WTC11 (cell line): ENCODE data around the gene AFG3L2.

Experiments used
- CDX4 ChIP-seq: fragments of 250-450 bp; sonication (Bioruptor Pico); IDR thresholded peaks from 2 replicates; pipeline ENCODE4 v1.9.0; 2021; ENCODE audit warnings: moderate library complexity, mild to moderate bottlenecking, inconsistent platforms, borderline replicate concordance
- CREB1 ChIP-seq: sonication (generic); formaldehyde crosslinking; IDR thresholded peaks from 2 replicates; pipeline ENCODE4 v1.8.0; 2023; ENCODE audit warnings: mild to moderate bottlenecking, missing genetic modification reagents
- CTCF ChIP-seq: fragments of 200-600 bp; IDR thresholded peaks from 2 replicates; pipeline ENCODE4 v1.8.0; 2022; ENCODE audit warnings: antibody characterized with exemption
- FOXJ3 ChIP-seq: sonication (generic); formaldehyde crosslinking; IDR thresholded peaks from 2 replicates; pipeline ENCODE4 v1.9.0; 2021; ENCODE audit warnings: missing genetic modification reagents, mild to moderate bottlenecking, borderline replicate concordance
- FOXP1 ChIP-seq: sonication (generic); formaldehyde crosslinking; IDR thresholded peaks from 2 replicates; pipeline ENCODE4 v1.8.0; 2022; ENCODE audit warnings: missing genetic modification reagents, mild to moderate bottlenecking, moderate library complexity, borderline replicate concordance
- MAX ChIP-seq: sonication (generic); formaldehyde crosslinking; IDR thresholded peaks from 2 replicates; pipeline ENCODE4 v1.8.0; 2022; ENCODE audit warnings: mild to moderate bottlenecking, missing genetic modification reagents
- MLX ChIP-seq: sonication (generic); formaldehyde crosslinking; IDR thresholded peaks from 2 replicates; pipeline ENCODE4 v1.8.1; 2023; ENCODE audit warnings: mild to moderate bottlenecking, missing genetic modification reagents, moderate library complexity
- NFE2L1 ChIP-seq: sonication (generic); formaldehyde crosslinking; IDR thresholded peaks from 2 replicates; pipeline ENCODE4 v1.8.1; 2023; ENCODE audit warnings: missing genetic modification reagents
- TCF7 ChIP-seq: sonication (generic); formaldehyde crosslinking; IDR thresholded peaks from 2 replicates; pipeline ENCODE4 v1.8.0; 2022; ENCODE audit warnings: mild to moderate bottlenecking, low read depth, missing genetic modification reagents, moderate library complexity
- ZNF219 ChIP-seq: sonication (generic); formaldehyde crosslinking; IDR thresholded peaks from 2 replicates; pipeline ENCODE4 v1.8.0; 2023; ENCODE audit warnings: missing genetic modification reagents, mild to moderate bottlenecking, borderline replicate concordance
- ZNF232 ChIP-seq: sonication (generic); formaldehyde crosslinking; IDR thresholded peaks from 2 replicates; pipeline ENCODE4 v1.8.0; 2022; ENCODE audit warnings: mild to moderate bottlenecking, missing genetic modification reagents
- ZNF512 ChIP-seq: sonication (generic); formaldehyde crosslinking; IDR thresholded peaks from 2 replicates; pipeline ENCODE4 v1.8.1; 2022; ENCODE audit warnings: missing genetic modification reagents, borderline replicate concordance

- no peak for TF ChIP-seq CREB1 (CRISPR knock-in tag)
- TF ChIP-seq CTCF = no peak
- no peak for TF ChIP-seq CDX4 (CRISPR knock-in tag)
- no peak for TF ChIP-seq MLX (CRISPR knock-in tag)
- TF ChIP-seq ZNF219 (CRISPR knock-in tag) = no peak
- no peak for TF ChIP-seq TCF7 (CRISPR knock-in tag)
- no peak for TF ChIP-seq FOXP1 (CRISPR knock-in tag)
- no peak for TF ChIP-seq NFE2L1 (CRISPR knock-in tag)
- no peak for TF ChIP-seq MAX
- no peak for TF ChIP-seq ZNF512
- no peak for TF ChIP-seq FOXJ3 (CRISPR knock-in tag)
- no peak for TF ChIP-seq ZNF232 (CRISPR knock-in tag)
Measured at GRCh38 chr18:12409469-12409868, 32.4 kb upstream of the AFG3L2 start.
